Activated B cell treated with CpG ODN at 0.5 μM for 24 hours (primary cell): ENCODE data around the gene RILPL2. TPM values are rescaled to one million over a fixed set of nuclear protein-coding genes. Genes with fewer than 3 reads are reported as not detected.
"Not testable (repeated sequence)": the region's sequence is repeated elsewhere in the genome, so short reads cannot be mapped to it uniquely, and the experiment has no call there.

ENCODE experiments used
- ATAC-seq: fragments of 200-7000 bp; cut with Tn5 transposase; one replicate; pipeline ENCODE4 v1.10.0; 2021; ENCODE audit warnings: low read depth, mild to moderate bottlenecking, moderate library complexity
- CTCF ChIA-PET: fragments of 350-600 bp; sonication (Branson Sonifier 250); formaldehyde crosslinking; loops from one replicate; lab custom pipeline; 2021; ENCODE audit warnings: antibody characterized with exemption; lab: Charles Lee
- POLR2A ChIA-PET: fragments of 350-600 bp; sonication (Branson Sonifier 250); formaldehyde crosslinking; loops from one replicate; lab custom pipeline; 2021; ENCODE audit warnings: antibody characterized with exemption; lab: Charles Lee
- DNase-seq: peaks from one replicate; pipeline ENCODE4 v3.0.0; 2022
- H3K27ac Mint-ChIP-seq: one replicate; pipeline ENCODE4 v1.8.0; 2020; ENCODE audit warnings: mixed read lengths
- H3K27me3 Mint-ChIP-seq: one replicate; pipeline ENCODE4 v1.8.0; 2021; ENCODE audit warnings: mixed read lengths
- H3K36me3 Mint-ChIP-seq: one replicate; pipeline ENCODE4 v1.8.0; 2021; ENCODE audit warnings: low read depth, mixed read lengths
- H3K4me1 Mint-ChIP-seq: one replicate; pipeline ENCODE4 v1.8.0; 2021; ENCODE audit warnings: mixed read lengths
- H3K4me3 Mint-ChIP-seq: one replicate; pipeline ENCODE4 v1.8.0; 2020; ENCODE audit warnings: mild to moderate bottlenecking, mixed read lengths
- H3K9me3 Mint-ChIP-seq: one replicate; pipeline ENCODE4 v1.8.0; 2020; ENCODE audit warnings: mixed read lengths
- CTCF ChIP-seq: fragments of 200-600 bp; IDR thresholded peaks from one replicate; pipeline ENCODE4 v1.8.0; 2022; ENCODE audit warnings: antibody characterized with exemption, mild to moderate bottlenecking
- intact Hi-C: fragments of 100-400 bp; cut with micrococcal nuclease; formaldehyde crosslinking; loops from one replicate; pipeline ENCODE4 v1.15.1; 2024
- total RNA-seq: library from RNA; stranded (reverse); gene quantifications from 2 replicates; pipeline ENCODE4 v1.2.3, GENCODE V29; 2022

RILPL2 gene
- total RNA-seq, 1 donor from 2014 or later = 12.2 TPM

- ATAC-seq = no peak
- H3K4me3 Mint-ChIP-seq = no peak overlapping the region
- peaks cover 30% of the 10 kb centered on the region for H3K36me3 Mint-ChIP-seq
- H3K9me3 Mint-ChIP-seq = no peaks in the 10 kb centered on the region
- intact Hi-C loops = no loop called here
- no peak for TF ChIP-seq CTCF
- H3K27ac Mint-ChIP-seq = no peak overlapping the region
- H3K4me1 Mint-ChIP-seq = peaks cover 6% of the 10 kb centered on the region
- ChIA-PET POLR2A (no interaction called here), CTCF (no interaction called here)
- no peaks in the 10 kb centered on the region for H3K27me3 Mint-ChIP-seq
- no peak for DNase-seq
Measured at GRCh38 chr12:123472438-123472849, 36.0 kb upstream of the RILPL2 start.

GRCh38 chr12:123471374-123472068, 35.0 kb upstream of the RILPL2 start:
- Mint-ChIP-seq H3K9me3 (no peaks in the 10 kb centered on the region), H3K4me3 (no peak overlapping the region), H3K36me3 (peaks cover 37% of the 10 kb centered on the region), H3K27me3 (no peaks in the 10 kb centered on the region), H3K27ac (no peak overlapping the region), H3K4me1 (peaks cover 6% of the 10 kb centered on the region)
- CTCF ChIA-PET = no interaction called here
- ATAC-seq (no peak), DNase-seq (no peak)
- intact Hi-C loops = no loop called here
- TF ChIP-seq CTCF = no peak
- POLR2A ChIA-PET = interaction anchor here (0.7 kb wide), 1 partner anchor 26 kb away, joined by 6 read pairs; no protein-coding TSS in a partner anchor

GRCh38 chr12:123469978-123470377, 33.5 kb upstream of the RILPL2 start:
- ATAC-seq (no peak), DNase-seq (no peak)
- TF ChIP-seq CTCF = no peak
- no peak overlapping the region for H3K27ac Mint-ChIP-seq
- ChIA-PET CTCF (interaction anchor here (0.5 to 2.4 kb wide), 2 partner anchors 11 to 89 kb away, joined by 4 to 9 read pairs; no protein-coding TSS in a partner anchor), POLR2A (interaction anchor here (1.1 kb wide), 1 partner anchor 105 kb away, joined by 3 read pairs; no protein-coding TSS in a partner anchor)
- peaks cover 47% of the 10 kb centered on the region for H3K36me3 Mint-ChIP-seq
- no peaks in the 10 kb centered on the region for H3K9me3 Mint-ChIP-seq
- H3K4me3 Mint-ChIP-seq = no peak overlapping the region
- peaks cover 6% of the 10 kb centered on the region for H3K4me1 Mint-ChIP-seq
- intact Hi-C loops = loop anchor here (1.0 to 2.0 kb wide), 2 partner anchors 43 to 105 kb away; no protein-coding TSS in a partner anchor
- H3K27me3 Mint-ChIP-seq = no peaks in the 10 kb centered on the region

GRCh38 chr12:123468786-123469185, 32.3 kb upstream of the RILPL2 start:
- H3K36me3 Mint-ChIP-seq = peaks cover 52% of the 10 kb centered on the region
- POLR2A ChIA-PET = interaction anchor here (1.0 to 1.4 kb wide), 7 partner anchors 9 to 236 kb away, joined by 3 to 11 read pairs (median 6); partner anchors contain the start of genes MPHOSPH9, MTRFR, RILPL2 and SNRNP35
- CTCF ChIA-PET = interaction anchor here (0.5 to 2.4 kb wide), 8 partner anchors 9 to 231 kb away, joined by 3 to 9 read pairs (median 3); partner anchors contain the start of gene SBNO1
- DNase-seq (no peak), ATAC-seq (peak; percentile 95)
- H3K27ac Mint-ChIP-seq = peak overlapping the region; percentile 42
- intact Hi-C loops = loop anchor here (1.0 to 2.0 kb wide), 2 partner anchors 42 to 103 kb away; no protein-coding TSS in a partner anchor
- H3K27me3 Mint-ChIP-seq = no peaks in the 10 kb centered on the region
- no peak for TF ChIP-seq CTCF
- H3K4me3 Mint-ChIP-seq = no peak overlapping the region
- H3K9me3 Mint-ChIP-seq = no peaks in the 10 kb centered on the region
- H3K4me1 Mint-ChIP-seq = peaks cover 6% of the 10 kb centered on the region

- Mint-ChIP-seq H3K27me3 (no peaks in the 10 kb centered on the region), H3K36me3 (peaks cover 47% of the 10 kb centered on the region), H3K4me3 (no peak overlapping the region), H3K9me3 (no peaks in the 10 kb centered on the region), H3K4me1 (peaks cover 19% of the 10 kb centered on the region), H3K27ac (no peak overlapping the region)
- TF ChIP-seq CTCF = no peak
- DNase-seq (no peak), ATAC-seq (no peak)
- intact Hi-C loops = no loop called here
- CTCF ChIA-PET = no interaction called here
- POLR2A ChIA-PET = no interaction called here
Measured at GRCh38 chr12:123465084-123465483, 28.6 kb upstream of the RILPL2 start.

- POLR2A ChIA-PET = interaction anchor here (0.7 to 1.2 kb wide), 3 partner anchors 11 to 513 kb away, joined by 3 to 5 read pairs (median 4); no protein-coding TSS in a partner anchor
- CTCF ChIA-PET = not testable (repeated sequence)
Measured at GRCh38 chr12:123463174-123463573, 26.7 kb upstream of the RILPL2 start.

More at GRCh38 chr12:123463174-123463573, 26.7 kb upstream of the RILPL2 start:
- H3K27me3 Mint-ChIP-seq, H3K4me3 Mint-ChIP-seq, ATAC-seq, DNase-seq, intact Hi-C loops, H3K27ac Mint-ChIP-seq, H3K9me3 Mint-ChIP-seq: not testable (repeated sequence)
- Mint-ChIP-seq H3K36me3 (peaks cover 51% of the 10 kb centered on the region), H3K4me1 (peaks cover 30% of the 10 kb centered on the region)
